ENCODE results near the gene NR2F2.

NR2F2 gene

GRCh38 chr15:96330450-96331143 is at the start of gene NR2F2:
Gene NR2F2 (plus strand): TSS chr15:96330700. CDS start chr15:96332106, 1,406 bp downstream.
- peaks cover 4% of the 10 kb centered on the region for H3K36me3 ChIP-seq (ENCODE audit: control insufficient read depth, insufficient read depth, low read length)
- peaks cover 12% of the 10 kb centered on the region for H3K4me1 ChIP-seq (ENCODE audit: control insufficient read depth, insufficient read depth, low read length)
- peak within 1 kb of the TSS; percentile 96 for H3K4me3 ChIP-seq (ENCODE audit: low read length)
- H3K9ac ChIP-seq (ENCODE audit: low read length), result peak within 1 kb of the TSS; percentile 87
- peak within 1 kb of the TSS; percentile 93 for H3K27ac ChIP-seq (ENCODE audit: low read depth, low read length)
- no peaks in the 10 kb centered on the region for H3K27me3 ChIP-seq (ENCODE audit: control insufficient read depth, insufficient read depth, low read length)

DNA sequence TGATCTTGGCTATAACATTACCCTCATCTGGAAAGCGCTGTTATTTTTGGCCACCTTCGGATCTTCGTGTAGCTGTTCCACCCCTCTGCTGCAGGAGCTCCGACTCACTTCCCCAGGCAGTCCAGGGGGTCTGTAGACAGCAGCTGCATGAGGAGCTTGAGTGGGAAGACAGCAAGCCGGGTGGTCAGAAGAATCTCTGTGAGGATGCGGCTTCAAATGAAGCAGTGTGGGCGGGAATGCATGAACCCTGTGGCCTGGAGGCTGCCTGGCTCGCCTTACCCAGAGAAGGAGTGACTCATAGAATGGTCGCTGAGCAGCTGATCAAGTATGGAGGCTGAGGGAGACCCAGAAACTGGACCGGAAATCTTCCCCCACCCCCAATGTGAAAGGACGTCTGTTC is 45.2 kb upstream of the NR2F2 start:
- H3K27me3 ChIP-seq (ENCODE audit: control insufficient read depth, insufficient read depth, low read length), result no peaks in the 10 kb centered on the region
- no peaks in the 10 kb centered on the region for H3K36me3 ChIP-seq (ENCODE audit: control insufficient read depth, insufficient read depth, low read length)
- H3K9ac ChIP-seq (ENCODE audit: low read length), result no peak overlapping the region
- H3K4me3 ChIP-seq (ENCODE audit: low read length), result no peak overlapping the region
- no peaks in the 10 kb centered on the region for H3K4me1 ChIP-seq (ENCODE audit: control insufficient read depth, insufficient read depth, low read length)
- no peak overlapping the region for H3K27ac ChIP-seq (ENCODE audit: low read depth, low read length)

- Histone ChIP-seq H3K27ac (ENCODE audit: low read depth, low read length) (no peak overlapping the region), H3K27me3 (ENCODE audit: control insufficient read depth, insufficient read depth, low read length) (no peaks in the 10 kb centered on the region), H3K36me3 (ENCODE audit: control insufficient read depth, insufficient read depth, low read length) (no peaks in the 10 kb centered on the region), H3K4me3 (ENCODE audit: low read length) (no peak overlapping the region), H3K9ac (ENCODE audit: low read length) (no peak overlapping the region), H3K4me1 (ENCODE audit: control insufficient read depth, insufficient read depth, low read length) (no peaks in the 10 kb centered on the region)
Measured at GRCh38 chr15:96285729-96286254, 44.7 kb upstream of the NR2F2 start.

DNA sequence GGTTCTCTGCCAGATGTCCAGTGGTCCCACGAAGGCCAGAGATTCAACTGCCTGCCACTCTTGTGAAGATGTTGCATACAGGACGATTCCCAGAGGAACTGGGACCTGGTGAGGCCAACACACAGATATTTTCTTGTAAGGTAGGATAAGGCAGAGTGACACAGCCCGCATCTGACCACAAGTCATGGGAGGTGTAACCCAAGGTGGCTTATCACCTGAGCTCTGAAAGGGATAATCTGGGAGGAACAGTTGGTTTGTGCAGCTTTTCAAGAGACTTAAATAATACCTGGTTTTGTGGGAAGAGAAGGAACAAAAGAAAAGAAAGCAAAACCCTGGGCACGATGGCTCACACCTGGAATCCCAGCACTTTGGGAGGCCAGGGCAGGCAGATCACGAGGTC is 39.8 kb upstream of the NR2F2 start:
- Histone ChIP-seq H3K9ac (ENCODE audit: low read length) (no peak overlapping the region), H3K36me3 (ENCODE audit: control insufficient read depth, insufficient read depth, low read length) (no peaks in the 10 kb centered on the region), H3K4me1 (ENCODE audit: control insufficient read depth, insufficient read depth, low read length) (no peaks in the 10 kb centered on the region), H3K27ac (ENCODE audit: low read depth, low read length) (no peak overlapping the region), H3K27me3 (ENCODE audit: control insufficient read depth, insufficient read depth, low read length) (no peaks in the 10 kb centered on the region), H3K4me3 (ENCODE audit: low read length) (no peak overlapping the region)

GRCh38 chr15:96292635-96293034 is 37.9 kb upstream of the NR2F2 start:
- Histone ChIP-seq H3K27me3 (ENCODE audit: control insufficient read depth, insufficient read depth, low read length) (no peaks in the 10 kb centered on the region), H3K4me1 (ENCODE audit: control insufficient read depth, insufficient read depth, low read length) (no peaks in the 10 kb centered on the region), H3K36me3 (ENCODE audit: control insufficient read depth, insufficient read depth, low read length) (no peaks in the 10 kb centered on the region), H3K9ac (ENCODE audit: low read length) (no peak overlapping the region), H3K4me3 (ENCODE audit: low read length) (no peak overlapping the region), H3K27ac (ENCODE audit: low read depth, low read length) (no peak overlapping the region)

GRCh38 chr15:96293441-96293840 is 37.1 kb upstream of the NR2F2 start:
- no peaks in the 10 kb centered on the region for H3K27me3 ChIP-seq (ENCODE audit: control insufficient read depth, insufficient read depth, low read length)
- H3K9ac ChIP-seq (ENCODE audit: low read length), result no peak overlapping the region
- no peaks in the 10 kb centered on the region for H3K36me3 ChIP-seq (ENCODE audit: control insufficient read depth, insufficient read depth, low read length)
- no peaks in the 10 kb centered on the region for H3K4me1 ChIP-seq (ENCODE audit: control insufficient read depth, insufficient read depth, low read length)
- H3K27ac ChIP-seq (ENCODE audit: low read depth, low read length), result no peak overlapping the region
- no peak overlapping the region for H3K4me3 ChIP-seq (ENCODE audit: low read length)

DNA sequence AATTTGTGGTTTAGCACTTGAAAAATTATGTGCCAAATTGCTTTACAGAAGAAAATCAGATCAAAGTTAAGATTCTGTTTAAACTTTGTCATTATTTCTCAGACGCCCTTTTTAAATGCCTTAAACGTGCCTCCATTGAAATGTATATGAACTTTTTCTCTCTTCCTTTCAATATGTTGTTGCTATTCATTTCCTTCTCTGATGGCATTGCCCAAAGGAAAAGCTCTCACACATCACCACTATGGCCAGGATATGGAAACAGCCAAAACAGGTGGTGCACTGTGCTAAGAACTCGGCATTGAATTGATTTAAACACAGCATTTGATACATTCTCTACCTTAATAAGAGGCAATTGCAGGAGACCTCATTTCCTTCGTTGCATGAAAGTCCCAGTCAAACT is 35.7 kb upstream of the NR2F2 start:
- no peaks in the 10 kb centered on the region for H3K4me1 ChIP-seq (ENCODE audit: control insufficient read depth, insufficient read depth, low read length)

DNA sequence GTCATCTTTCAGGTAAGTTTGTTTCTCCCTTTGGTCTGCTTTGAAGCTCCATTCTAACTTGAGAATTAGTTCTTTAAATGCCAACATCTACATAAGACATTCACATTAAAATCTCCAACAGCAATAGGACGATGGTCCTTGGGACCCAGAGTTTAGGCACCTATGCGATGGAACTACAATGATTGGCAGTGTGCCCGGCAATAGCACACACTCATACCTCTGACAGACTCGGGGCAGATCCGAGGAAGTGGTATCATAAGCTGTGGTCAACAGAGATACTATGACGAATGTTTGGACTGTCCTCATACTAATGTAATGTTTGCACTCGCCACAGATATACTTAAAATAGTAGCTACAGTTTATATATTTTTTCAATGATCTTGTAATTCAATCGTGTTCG is 34.2 kb upstream of the NR2F2 start:
- Histone ChIP-seq H3K27me3 (ENCODE audit: control insufficient read depth, insufficient read depth, low read length) (no peaks in the 10 kb centered on the region), H3K27ac (ENCODE audit: low read depth, low read length) (no peak overlapping the region), H3K4me1 (ENCODE audit: control insufficient read depth, insufficient read depth, low read length) (no peaks in the 10 kb centered on the region), H3K36me3 (ENCODE audit: control insufficient read depth, insufficient read depth, low read length) (no peaks in the 10 kb centered on the region), H3K4me3 (ENCODE audit: low read length) (no peak overlapping the region), H3K9ac (ENCODE audit: low read length) (no peak overlapping the region)

More for the DNA sequence above, 35.7 kb upstream of the NR2F2 start:
- H3K9ac ChIP-seq (ENCODE audit: low read length), result no peak overlapping the region
- H3K27ac ChIP-seq (ENCODE audit: low read depth, low read length), result no peak overlapping the region
- H3K27me3 ChIP-seq (ENCODE audit: control insufficient read depth, insufficient read depth, low read length), result no peaks in the 10 kb centered on the region
- no peak overlapping the region for H3K4me3 ChIP-seq (ENCODE audit: low read length)
- H3K36me3 ChIP-seq (ENCODE audit: control insufficient read depth, insufficient read depth, low read length), result no peaks in the 10 kb centered on the region

DNA sequence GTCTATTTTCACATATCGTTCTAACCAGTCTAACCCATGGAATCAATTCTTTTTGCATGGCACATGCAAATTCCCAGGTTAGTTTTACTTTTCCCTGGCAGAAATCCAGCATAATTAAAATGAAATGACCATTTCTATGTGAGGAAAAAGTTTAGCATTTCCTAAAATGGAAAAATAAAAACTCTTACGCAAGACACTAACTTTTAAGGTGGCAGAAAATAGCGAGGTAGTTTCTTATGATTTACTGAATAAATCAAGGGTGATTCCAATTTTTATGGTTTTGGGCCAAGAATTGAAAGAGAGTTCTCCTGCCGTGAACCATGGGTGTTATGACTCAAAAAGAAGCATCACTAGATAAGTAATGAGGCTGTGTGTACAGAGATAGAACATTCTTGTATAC is 32.7 kb upstream of the NR2F2 start:
- H3K4me1 ChIP-seq (ENCODE audit: control insufficient read depth, insufficient read depth, low read length), result no peaks in the 10 kb centered on the region
- H3K27me3 ChIP-seq (ENCODE audit: control insufficient read depth, insufficient read depth, low read length), result no peaks in the 10 kb centered on the region
- no peak overlapping the region for H3K9ac ChIP-seq (ENCODE audit: low read length)
- H3K27ac ChIP-seq (ENCODE audit: low read depth, low read length), result no peak overlapping the region
- H3K36me3 ChIP-seq (ENCODE audit: control insufficient read depth, insufficient read depth, low read length), result no peaks in the 10 kb centered on the region
- no peak overlapping the region for H3K4me3 ChIP-seq (ENCODE audit: low read length)

DNA sequence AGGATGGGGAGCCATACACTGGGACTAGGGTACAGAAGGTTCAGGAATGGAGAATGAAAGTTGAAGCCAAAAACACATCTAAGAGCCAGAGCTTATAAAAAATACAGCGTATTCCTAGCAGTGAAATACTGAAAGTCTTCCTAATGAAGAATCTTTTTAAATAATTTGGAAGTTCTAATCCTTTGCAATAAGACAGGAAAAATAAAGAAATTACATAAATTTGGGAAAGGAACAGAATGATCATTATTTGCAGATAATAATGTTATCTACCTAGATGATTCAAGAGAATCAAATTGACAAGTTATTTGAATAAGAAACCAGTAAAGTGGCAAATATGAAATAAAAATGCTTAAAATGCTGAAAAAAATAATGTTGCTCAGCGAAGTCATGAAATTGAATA is 32.3 kb upstream of the NR2F2 start:
- no peak overlapping the region for H3K9ac ChIP-seq (ENCODE audit: low read length)
- no peaks in the 10 kb centered on the region for H3K4me1 ChIP-seq (ENCODE audit: control insufficient read depth, insufficient read depth, low read length)
- H3K4me3 ChIP-seq (ENCODE audit: low read length), result no peak overlapping the region
- H3K36me3 ChIP-seq (ENCODE audit: control insufficient read depth, insufficient read depth, low read length), result no peaks in the 10 kb centered on the region
- no peak overlapping the region for H3K27ac ChIP-seq (ENCODE audit: low read depth, low read length)
- H3K27me3 ChIP-seq (ENCODE audit: control insufficient read depth, insufficient read depth, low read length), result no peaks in the 10 kb centered on the region

GRCh38 chr15:96300836-96301235 is 29.7 kb upstream of the NR2F2 start:
- H3K4me3 ChIP-seq (ENCODE audit: low read length), result no peak overlapping the region
- H3K4me1 ChIP-seq (ENCODE audit: control insufficient read depth, insufficient read depth, low read length), result no peaks in the 10 kb centered on the region
- no peak overlapping the region for H3K9ac ChIP-seq (ENCODE audit: low read length)
- H3K27ac ChIP-seq (ENCODE audit: low read depth, low read length), result no peak overlapping the region
- H3K36me3 ChIP-seq (ENCODE audit: control insufficient read depth, insufficient read depth, low read length), result no peaks in the 10 kb centered on the region
- H3K27me3 ChIP-seq (ENCODE audit: control insufficient read depth, insufficient read depth, low read length), result no peaks in the 10 kb centered on the region

- Histone ChIP-seq H3K4me3 (ENCODE audit: low read length) (no peak overlapping the region), H3K4me1 (ENCODE audit: control insufficient read depth, insufficient read depth, low read length) (no peaks in the 10 kb centered on the region), H3K9ac (ENCODE audit: low read length) (no peak overlapping the region), H3K36me3 (ENCODE audit: control insufficient read depth, insufficient read depth, low read length) (no peaks in the 10 kb centered on the region), H3K27me3 (ENCODE audit: control insufficient read depth, insufficient read depth, low read length) (no peaks in the 10 kb centered on the region), H3K27ac (ENCODE audit: low read depth, low read length) (no peak overlapping the region)
Measured at GRCh38 chr15:96303503-96304056, 26.9 kb upstream of the NR2F2 start.

DNA sequence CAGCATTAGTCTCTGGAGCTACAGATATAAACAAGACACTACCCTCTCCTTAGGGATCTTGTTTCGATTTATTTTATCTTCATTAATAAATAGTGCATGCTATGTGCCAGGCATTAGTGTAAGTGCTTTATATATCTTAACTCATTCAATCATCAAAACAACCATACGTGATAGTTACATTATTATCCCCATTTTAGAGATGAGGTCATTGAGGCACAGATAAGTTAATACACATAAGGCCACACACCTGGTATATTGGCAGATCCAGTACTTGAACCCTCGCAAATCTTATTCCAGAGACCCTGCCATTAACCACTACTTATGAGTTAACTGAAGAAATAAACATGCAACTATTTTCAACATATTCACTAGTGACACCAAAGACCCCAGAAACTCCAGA is 25.7 kb upstream of the NR2F2 start:
- Histone ChIP-seq H3K9ac (ENCODE audit: low read length) (no peak overlapping the region), H3K4me3 (ENCODE audit: low read length) (no peak overlapping the region), H3K36me3 (ENCODE audit: control insufficient read depth, insufficient read depth, low read length) (no peaks in the 10 kb centered on the region), H3K27me3 (ENCODE audit: control insufficient read depth, insufficient read depth, low read length) (no peaks in the 10 kb centered on the region), H3K27ac (ENCODE audit: low read depth, low read length) (no peak overlapping the region), H3K4me1 (ENCODE audit: control insufficient read depth, insufficient read depth, low read length) (no peaks in the 10 kb centered on the region)
